ENCODE measurements around the gene CALHM6. TPM values are rescaled to one million over a fixed set of nuclear protein-coding genes. Genes with fewer than 3 reads are reported as not detected.

The CALHM6 gene
- total RNA-seq, 4 donors from 2014 or later: 1.3 to 2.9 (median 2.3) TPM

DNA sequence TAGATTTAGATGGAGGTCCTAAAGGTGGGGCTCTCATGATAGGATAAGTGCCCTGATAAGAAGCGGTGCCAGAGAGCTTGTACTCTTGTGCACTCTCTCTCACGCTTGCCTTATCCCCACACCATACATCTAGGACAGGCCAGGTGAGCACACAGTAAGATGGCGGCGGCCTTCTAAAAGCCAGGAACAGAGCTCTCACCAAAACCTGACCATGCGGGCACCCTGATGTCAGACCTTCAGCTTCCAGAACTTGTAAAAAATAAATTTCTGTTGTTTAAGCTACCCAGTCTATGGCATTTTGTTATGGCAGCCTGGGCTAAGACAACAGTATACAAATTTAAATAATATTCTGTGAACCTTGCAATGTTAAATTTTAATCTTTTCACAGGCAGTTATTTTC is 40.8 kb upstream of the CALHM6 start:
- DNase-seq: no peak
- no peak for TF ChIP-seq POLR2A (IDR thresholded peaks at IDR 0.05)
- H3K4me3 ChIP-seq (replicated peaks in 1 of 3): no peak overlapping the region
- no peaks in the 10 kb centered on the region for H3K27me3 ChIP-seq
- 95% methylated on average over 5 of the region's 5 CpGs for WGBS, 2 donors
- intact Hi-C loops (cut with DNase I): no loop called here
- H3K9me3 ChIP-seq: no peaks in the 10 kb centered on the region
- H3K36me3 ChIP-seq: no peaks in the 10 kb centered on the region
- no peaks in the 10 kb centered on the region for H3K4me1 ChIP-seq
- no peak overlapping the region for H3K27ac ChIP-seq

DNA sequence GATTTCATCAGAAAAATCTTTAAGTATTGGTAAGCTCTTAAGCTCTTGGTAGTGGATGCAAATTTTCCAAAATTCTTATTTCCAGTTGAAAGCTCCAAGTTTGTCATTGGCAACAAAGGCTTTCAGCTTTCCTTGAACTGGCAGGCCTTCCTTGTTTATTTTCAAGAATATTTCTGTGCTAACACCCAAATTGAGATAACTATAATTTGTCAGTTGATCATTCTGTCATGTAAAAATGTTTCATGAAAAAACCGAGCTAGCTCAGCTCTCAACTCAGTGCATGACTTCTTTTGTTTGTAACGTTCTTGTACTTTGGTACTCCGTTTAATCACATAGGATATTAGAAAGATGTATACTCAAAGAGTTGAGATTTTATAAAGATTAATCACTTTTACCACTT is 38.9 kb upstream of the CALHM6 start:
- no peaks in the 10 kb centered on the region for H3K4me1 ChIP-seq
- DNase-seq: no peak
- intact Hi-C loops (cut with DNase I): no loop called here
- H3K27me3 ChIP-seq: no peaks in the 10 kb centered on the region
- WGBS, 2 donors: 81 to 87% methylated on average over 3 of the region's 3 CpGs
- TF ChIP-seq, protein P1, sequence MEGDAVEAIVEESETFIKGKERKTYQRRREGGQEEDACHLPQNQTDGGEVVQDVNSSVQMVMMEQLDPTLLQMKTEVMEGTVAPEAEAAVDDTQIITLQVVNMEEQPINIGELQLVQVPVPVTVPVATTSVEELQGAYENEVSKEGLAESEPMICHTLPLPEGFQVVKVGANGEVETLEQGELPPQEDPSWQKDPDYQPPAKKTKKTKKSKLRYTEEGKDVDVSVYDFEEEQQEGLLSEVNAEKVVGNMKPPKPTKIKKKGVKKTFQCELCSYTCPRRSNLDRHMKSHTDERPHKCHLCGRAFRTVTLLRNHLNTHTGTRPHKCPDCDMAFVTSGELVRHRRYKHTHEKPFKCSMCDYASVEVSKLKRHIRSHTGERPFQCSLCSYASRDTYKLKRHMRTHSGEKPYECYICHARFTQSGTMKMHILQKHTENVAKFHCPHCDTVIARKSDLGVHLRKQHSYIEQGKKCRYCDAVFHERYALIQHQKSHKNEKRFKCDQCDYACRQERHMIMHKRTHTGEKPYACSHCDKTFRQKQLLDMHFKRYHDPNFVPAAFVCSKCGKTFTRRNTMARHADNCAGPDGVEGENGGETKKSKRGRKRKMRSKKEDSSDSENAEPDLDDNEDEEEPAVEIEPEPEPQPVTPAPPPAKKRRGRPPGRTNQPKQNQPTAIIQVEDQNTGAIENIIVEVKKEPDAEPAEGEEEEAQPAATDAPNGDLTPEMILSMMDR (IDR thresholded peaks at IDR 0.05): no peak
- no peak for TF ChIP-seq POLR2A (IDR thresholded peaks at IDR 0.05)
- no peak overlapping the region for H3K4me3 ChIP-seq (replicated peaks in 1 of 3)
- no peak overlapping the region for H3K27ac ChIP-seq
- no peaks in the 10 kb centered on the region for H3K36me3 ChIP-seq
- no peaks in the 10 kb centered on the region for H3K9me3 ChIP-seq

- H3K27me3 ChIP-seq: no peaks in the 10 kb centered on the region
- no peaks in the 10 kb centered on the region for H3K4me1 ChIP-seq
- DNase-seq: no peak
- intact Hi-C loops (cut with DNase I): no loop called here
- no peak overlapping the region for H3K4me3 ChIP-seq (replicated peaks in 1 of 3)
- H3K9me3 ChIP-seq: no peaks in the 10 kb centered on the region
- H3K27ac ChIP-seq: no peak overlapping the region
- TF ChIP-seq, protein P1 (IDR thresholded peaks at IDR 0.05): no peak
- TF ChIP-seq POLR2A (IDR thresholded peaks at IDR 0.05): no peak
- 81 to 90% methylated on average over 1 of the region's 1 CpG for WGBS, 2 donors
- no peaks in the 10 kb centered on the region for H3K36me3 ChIP-seq
Measured at GRCh38 chr6:116424001-116424400, 37.2 kb upstream of the CALHM6 start.

- no peak for DNase-seq
Measured at GRCh38 chr6:116426551-116426950, 34.6 kb upstream of the CALHM6 start.

DNA sequence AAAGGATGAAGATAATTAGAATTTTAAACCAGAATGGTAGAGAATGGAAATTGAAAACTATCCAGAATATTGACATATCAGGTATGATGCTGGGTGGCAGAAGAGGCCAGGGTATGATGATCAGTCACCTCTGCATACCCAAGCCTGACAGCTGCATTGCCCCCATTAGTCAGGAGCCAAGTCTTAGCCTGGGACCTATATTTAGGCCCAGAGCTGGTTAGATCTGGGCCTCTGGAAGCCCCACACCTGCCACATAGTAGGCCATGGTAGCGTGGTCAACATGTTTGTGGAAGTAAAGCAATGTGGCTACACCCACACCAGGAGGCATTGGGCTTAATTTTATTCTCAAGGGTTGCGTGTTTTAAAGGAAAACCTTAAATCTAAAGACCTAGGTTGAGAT is 32.1 kb upstream of the CALHM6 start:
- no peak for DNase-seq
- H3K27me3 ChIP-seq: no peaks in the 10 kb centered on the region
- H3K36me3 ChIP-seq: no peaks in the 10 kb centered on the region
- intact Hi-C loops (cut with DNase I): no loop called here
- H3K27ac ChIP-seq: no peak overlapping the region
- TF ChIP-seq, protein P1 (IDR thresholded peaks at IDR 0.05): no peak
- no peak overlapping the region for H3K4me3 ChIP-seq (replicated peaks in 1 of 3)
- 98 to 99% methylated on average over 2 of the region's 2 CpGs for WGBS, 2 donors
- no peaks in the 10 kb centered on the region for H3K9me3 ChIP-seq
- H3K4me1 ChIP-seq: no peaks in the 10 kb centered on the region

More at GRCh38 chr6:116426551-116426950, 34.6 kb upstream of the CALHM6 start:
- Histone ChIP-seq H3K9me3 (no peaks in the 10 kb centered on the region), H3K4me1 (no peaks in the 10 kb centered on the region), H3K27ac (no peak overlapping the region), H3K4me3 (replicated peaks in 1 of 3) (no peak overlapping the region), H3K36me3 (no peaks in the 10 kb centered on the region), H3K27me3 (no peaks in the 10 kb centered on the region)
- 96 to 98% methylated on average over 3 of the region's 3 CpGs for WGBS, 2 donors
- intact Hi-C loops (cut with DNase I): no loop called here
- no peak for TF ChIP-seq POLR2A (IDR thresholded peaks at IDR 0.05)
- TF ChIP-seq, protein P1 (IDR thresholded peaks at IDR 0.05): no peak

DNA sequence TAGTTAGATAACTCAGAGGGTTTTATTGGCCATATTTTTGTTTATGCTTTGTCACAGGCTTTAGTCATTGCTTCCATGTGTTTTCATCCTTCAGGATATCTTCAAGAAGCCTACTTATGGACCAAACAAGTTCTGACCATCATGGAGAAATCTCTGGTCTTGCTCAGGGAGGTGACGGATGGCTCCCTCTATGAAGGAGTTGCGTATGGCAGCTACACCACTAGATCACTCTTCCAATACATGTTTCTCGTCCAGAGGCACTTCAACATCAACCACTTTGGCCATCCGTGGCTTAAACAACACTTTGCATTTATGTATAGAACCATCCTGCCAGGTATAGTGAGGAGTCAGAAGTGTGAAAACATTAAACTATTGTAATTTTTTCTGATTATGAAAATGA is 30.3 kb upstream of the CALHM6 start:
- no peaks in the 10 kb centered on the region for H3K27me3 ChIP-seq

More for the DNA sequence above, 30.3 kb upstream of the CALHM6 start:
- Histone ChIP-seq H3K9me3 (no peaks in the 10 kb centered on the region), H3K4me1 (no peaks in the 10 kb centered on the region), H3K27ac (no peak overlapping the region), H3K36me3 (no peaks in the 10 kb centered on the region), H3K4me3 (replicated peaks in 1 of 3) (no peak overlapping the region)
- no peak for DNase-seq
- intact Hi-C loops (cut with DNase I): no loop called here
- no peak for TF ChIP-seq POLR2A (IDR thresholded peaks at IDR 0.05)
- TF ChIP-seq, protein P1 (IDR thresholded peaks at IDR 0.05): no peak
- WGBS, 2 donors: 88 to 95% methylated on average over 4 of the region's 4 CpGs

All from thyroid gland (tissue), 4 donors.